IMR-90 (cell line): ENCODE results near the gene ZNF473. TPM values are rescaled to one million over a fixed set of nuclear protein-coding genes. Genes with fewer than 3 reads are reported as not detected.
"Not testable (repeated sequence)": the region's sequence is repeated elsewhere in the genome, so short reads cannot be mapped to it uniquely, and the experiment has no call there.

Experiments used
- ATAC-seq: fragments of 200-7000 bp; cut with Tn5 transposase; 2 replicates; pipeline ENCODE4 v1.9.1; 2020; ENCODE audit warnings: low read depth, mild to moderate bottlenecking, moderate library complexity
- BruUV-seq: library from RNA; stranded (reverse); fragments of 400-500 nt; replicated peaks from 2 replicates; lab custom pipeline; 2021; lab: Mats Ljungman, UMichigan
- CTCF ChIA-PET: fragments of 300-600 bp; formaldehyde crosslinking; extraction: SDS; loops from one replicate; lab custom pipeline; 2021; ENCODE audit warnings: antibody characterized with exemption; lab: Yijun Ruan, JAX
- POLR2A ChIA-PET: fragments of 300-600 bp; sonication (Branson Sonifier 250); formaldehyde crosslinking; loops from one replicate; lab custom pipeline; 2022; ENCODE audit warnings: antibody characterized with exemption; ENCODE audit not compliant: unreplicated experiment; lab: Charles Lee
- DNase-seq: peaks from one replicate; pipeline ENCODE4 v3.0.0; 2013
- H2AFZ ChIP-seq: replicated peaks from 2 replicates; pipeline ENCODE3; 2013; ENCODE audit warnings: low read length, mild to moderate bottlenecking; ENCODE audit not compliant: poor library complexity
- H2AK5ac ChIP-seq: 2 replicates; pipeline ENCODE4 v1.6.1; 2013; ENCODE audit warnings: low read depth, low read length, inconsistent platforms
- H2AK9ac ChIP-seq: replicated peaks from 2 replicates; pipeline ENCODE3; 2013; ENCODE audit warnings: mild to moderate bottlenecking, low read depth, low read length, moderate library complexity; ENCODE audit not compliant: poor library complexity
- H2BK120ac ChIP-seq: 2 replicates; pipeline ENCODE4 v1.6.1; 2013; ENCODE audit warnings: low read depth, low read length, inconsistent platforms
- H2BK15ac ChIP-seq: 3 replicates; pipeline ENCODE4 v1.6.1; 2013; ENCODE audit warnings: low read depth, low read length, inconsistent platforms
- H2BK20ac ChIP-seq: 2 replicates; pipeline ENCODE4 v1.6.1; 2013; ENCODE audit warnings: low read depth, mild to moderate bottlenecking, inconsistent platforms, low read length, moderate library complexity
- H2BK5ac ChIP-seq: 2 replicates; pipeline ENCODE4 v1.6.1; 2013; ENCODE audit warnings: mild to moderate bottlenecking, low read depth, low read length, inconsistent platforms; ENCODE audit not compliant: poor library complexity, severe bottlenecking
- H3K14ac ChIP-seq: replicated peaks from 2 replicates; pipeline ENCODE4 v1.6.1; 2013; ENCODE audit warnings: low read depth, low read length, inconsistent platforms
- H3K18ac ChIP-seq: 2 replicates; pipeline ENCODE4 v1.6.1; 2013; ENCODE audit warnings: low read depth, low read length, control low read depth
- H3K23ac ChIP-seq: 2 replicates; pipeline ENCODE4 v1.6.1; 2013; ENCODE audit warnings: low read depth, low read length, inconsistent platforms
- H3K27ac ChIP-seq: 2 replicates; pipeline ENCODE4 v1.5.1; 2013; ENCODE audit warnings: mild to moderate bottlenecking, control low read depth, low read length; ENCODE audit not compliant: insufficient read depth
- H3K27me3 ChIP-seq: 2 replicates; pipeline ENCODE4 v1.6.1; 2013; ENCODE audit warnings: low read length; ENCODE audit not compliant: control insufficient read depth, insufficient read depth
- H3K36me3 ChIP-seq: 2 replicates; pipeline ENCODE4 v1.6.1; 2013; ENCODE audit warnings: low read length, mixed read lengths; ENCODE audit not compliant: control insufficient read depth, insufficient read depth
- H3K4ac ChIP-seq: 2 replicates; pipeline ENCODE4 v1.6.1; 2013; ENCODE audit warnings: low read depth, low read length, inconsistent platforms
- H3K4me1 ChIP-seq: 2 replicates; pipeline ENCODE4 v1.6.1; 2013; ENCODE audit warnings: low read length, mixed read lengths; ENCODE audit not compliant: control insufficient read depth, insufficient read depth
- H3K4me2 ChIP-seq: 2 replicates; pipeline ENCODE4 v1.6.1; 2013; ENCODE audit warnings: low read depth, mild to moderate bottlenecking, control low read depth, low read length, moderate library complexity
- H3K4me3 ChIP-seq: 2 replicates; pipeline ENCODE4 v1.5.1; 2013; ENCODE audit warnings: low read depth, mild to moderate bottlenecking, control low read depth, low read length, moderate library complexity; ENCODE audit not compliant: insufficient read depth
- H3K56ac ChIP-seq: 2 replicates; pipeline ENCODE4 v1.6.1; 2013; ENCODE audit warnings: low read length, inconsistent platforms; ENCODE audit not compliant: insufficient read depth; ENCODE audit errors: extremely low read depth
- H3K79me1 ChIP-seq, 2 experiments: 2 replicates each; pipeline ENCODE4 v1.6.1; 2013; ENCODE audit warnings: low read length in 2 of 2, inconsistent platforms in 1 of 2, low read depth in 1 of 2
- H3K9ac ChIP-seq: 2 replicates; pipeline ENCODE4 v1.6.1; 2013; ENCODE audit warnings: low read depth, low read length, control low read depth
- H3K9me1 ChIP-seq: 2 replicates; pipeline ENCODE4 v1.6.1; 2013; ENCODE audit warnings: low read length, inconsistent platforms; ENCODE audit not compliant: insufficient read depth
- H3K9me3 ChIP-seq: 2 replicates; pipeline ENCODE4 v1.6.1; 2013; ENCODE audit warnings: low read length; ENCODE audit not compliant: control insufficient read depth, insufficient read depth
- H4K20me1 ChIP-seq: 2 replicates; pipeline ENCODE4 v1.6.1; 2013; ENCODE audit warnings: low read length, inconsistent platforms; ENCODE audit not compliant: insufficient read depth
- H4K5ac ChIP-seq: 2 replicates; pipeline ENCODE4 v1.6.1; 2013; ENCODE audit warnings: mild to moderate bottlenecking, low read depth, low read length, control low read depth
- H4K8ac ChIP-seq, 2 experiments: 2 replicates each; pipeline ENCODE4 v1.6.1; 2013; ENCODE audit warnings: low read depth in 2 of 2, low read length in 2 of 2, control low read depth in 1 of 2, inconsistent platforms in 1 of 2
- H4K91ac ChIP-seq: 2 replicates; pipeline ENCODE4 v1.6.1; 2013; ENCODE audit warnings: low read depth, low read length, inconsistent platforms; ENCODE audit not compliant: insufficient read depth
- WGBS, 2 experiments: methylation state at CpG; one replicate each; pipeline versions ENCODE4 v1.1.5 to v1.1.7; 2013; ENCODE audit warnings: missing lambda C conversion rate in 2 of 2; ENCODE audit not compliant: insufficient read length in 1 of 2; ENCODE audit errors: extremely low coverage in 2 of 2; 5-methylcytosine and 5-hydroxymethylcytosine counted together
- dilution Hi-C: fragments of 300-500 bp; cut with HindIII; formaldehyde crosslinking; loops from one replicate; pipeline ENCODE4 v1.14.3; 2018; ENCODE audit warnings: low sequenced_read_pairs; ENCODE audit not compliant: unreplicated experiment
- in situ Hi-C: fragments of 300-500 bp; cut with MboI; formaldehyde crosslinking; loops from 3 replicates; pipeline ENCODE4 v1.14.3; 2019; ENCODE audit warnings: low sequenced_read_pairs, inconsistent platforms, mixed read lengths
- intact Hi-C: fragments of 100-400 bp; cut with micrococcal nuclease; formaldehyde crosslinking; loops from 2 replicates; pipeline ENCODE4 v1.10.0; 2022
- polyA plus RNA-seq, 3 experiments: library from polyadenylated mRNA; depleted of rRNA; stranded (reverse); fragments of >200 nt; gene quantifications; 2 replicates each; pipeline ENCODE4 v1.2.3, GENCODE V29; 2012; ENCODE audit warnings: low replicate concordance in 1 of 3
- total RNA-seq: library from RNA; depleted of rRNA; stranded (reverse); fragments of >200 nt; gene quantifications from 2 replicates; pipeline ENCODE4 v1.2.3, GENCODE V29; 2012

ZNF473 gene
- total and polyA plus RNA-seq, 2 of the 4 experiments (the other 2 are of a cell fraction) = 4.5 to 13.3 TPM

DNA sequence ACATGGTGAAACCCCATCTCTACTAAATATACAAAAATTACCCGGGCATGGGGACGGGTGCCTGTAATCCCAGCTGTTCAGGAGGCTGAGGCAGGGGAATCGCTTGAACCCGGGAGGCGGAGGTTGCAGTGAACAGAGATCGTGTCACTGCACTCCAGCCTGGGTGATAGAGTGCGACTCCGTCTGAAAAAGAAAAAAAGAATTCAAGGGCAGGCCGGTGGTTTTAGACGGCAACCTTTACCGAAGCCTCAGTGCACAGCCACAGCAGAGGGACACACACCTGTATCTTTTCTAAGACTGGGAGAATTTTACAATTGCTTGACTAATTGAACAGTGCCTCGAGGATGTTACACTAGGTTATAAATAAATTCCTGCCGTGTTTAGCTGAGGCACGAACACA, 73.9 kb downstream of the ZNF473 start:
- H2BK120ac ChIP-seq, H3K27ac ChIP-seq, H3K18ac ChIP-seq, H4K5ac ChIP-seq, H2BK5ac ChIP-seq, H3K36me3 ChIP-seq, H3K9me3 ChIP-seq, H3K56ac ChIP-seq, H3K4me2 ChIP-seq, H2AFZ ChIP-seq, H3K27me3 ChIP-seq, H3K4me1 ChIP-seq, H2BK15ac ChIP-seq, H2AK5ac ChIP-seq, POLR2A ChIA-PET, H4K91ac ChIP-seq, in situ Hi-C loops, H4K20me1 ChIP-seq, CTCF ChIA-PET, dilution Hi-C loops, DNase-seq, H4K8ac ChIP-seq, ATAC-seq, H3K9me1 ChIP-seq, H3K4me3 ChIP-seq, H3K23ac ChIP-seq, H3K14ac ChIP-seq, H3K9ac ChIP-seq, H3K79me1 ChIP-seq, H2AK9ac ChIP-seq, intact Hi-C loops, H2BK20ac ChIP-seq, BruUV-seq, H3K4ac ChIP-seq: not testable (repeated sequence)
- WGBS, 2 experiments = 86% methylated on average over 3 of the region's 14 CpGs; no CpG with 5 or more reads in 1 of the 2 experiments

DNA sequence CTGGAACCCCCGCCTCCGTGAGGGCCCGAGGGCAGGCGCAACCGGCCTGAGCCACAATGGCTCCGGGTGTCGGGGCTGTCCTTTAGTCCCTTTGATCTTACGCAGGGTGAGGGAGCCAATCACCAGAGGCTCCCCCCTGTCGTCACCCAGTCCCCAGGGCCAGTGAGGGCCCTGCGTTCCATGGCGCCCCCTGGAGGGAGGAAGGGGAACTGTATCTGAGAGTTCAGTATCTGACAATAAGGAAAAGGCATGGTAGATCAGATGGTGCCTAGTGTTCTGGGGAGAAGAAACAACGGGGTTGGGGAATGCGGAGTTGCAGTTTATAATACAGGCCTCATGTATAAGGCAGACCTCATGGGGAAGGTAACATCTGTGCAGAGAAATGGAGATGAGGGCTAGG, 75.1 kb downstream of the ZNF473 start:
- POLR2A ChIA-PET, H2AK9ac ChIP-seq, CTCF ChIA-PET: not testable (repeated sequence)

More for the DNA sequence above, 75.1 kb downstream of the ZNF473 start:
- H3K56ac ChIP-seq, H2BK120ac ChIP-seq, H4K20me1 ChIP-seq, H4K5ac ChIP-seq, dilution Hi-C loops, ATAC-seq, H3K79me1 ChIP-seq, H3K36me3 ChIP-seq, H3K9ac ChIP-seq, DNase-seq, H3K18ac ChIP-seq, in situ Hi-C loops, H2BK5ac ChIP-seq, BruUV-seq, H3K4ac ChIP-seq, H3K14ac ChIP-seq, H3K27me3 ChIP-seq, H3K9me1 ChIP-seq, H2BK15ac ChIP-seq, H4K8ac ChIP-seq, H3K4me1 ChIP-seq, H2BK20ac ChIP-seq, H3K27ac ChIP-seq, H3K4me3 ChIP-seq, H2AK5ac ChIP-seq, H4K91ac ChIP-seq, H2AFZ ChIP-seq, H3K4me2 ChIP-seq, H3K23ac ChIP-seq, intact Hi-C loops, H3K9me3 ChIP-seq: not testable (repeated sequence)
- WGBS, 2 experiments = no CpG with 5 or more reads among the region's 13 CpGs
